GM10266 (cell line): ENCODE measurements around the gene MMAB.

ENCODE experiments used
- DNase-seq: peaks from one replicate; pipeline ENCODE4 v3.0.0; 2012; ENCODE audit errors: extremely low spot score
- TF ChIP-seq, protein P1 (sequence below): IDR thresholded peaks from 2 replicates; pipeline ENCODE4 v1.5.1; 2012; ENCODE audit warnings: mild to moderate bottlenecking, low read depth; ENCODE audit not compliant: control insufficient read depth, insufficient read depth; ENCODE audit errors: missing control alignments

Gene MMAB

DNA sequence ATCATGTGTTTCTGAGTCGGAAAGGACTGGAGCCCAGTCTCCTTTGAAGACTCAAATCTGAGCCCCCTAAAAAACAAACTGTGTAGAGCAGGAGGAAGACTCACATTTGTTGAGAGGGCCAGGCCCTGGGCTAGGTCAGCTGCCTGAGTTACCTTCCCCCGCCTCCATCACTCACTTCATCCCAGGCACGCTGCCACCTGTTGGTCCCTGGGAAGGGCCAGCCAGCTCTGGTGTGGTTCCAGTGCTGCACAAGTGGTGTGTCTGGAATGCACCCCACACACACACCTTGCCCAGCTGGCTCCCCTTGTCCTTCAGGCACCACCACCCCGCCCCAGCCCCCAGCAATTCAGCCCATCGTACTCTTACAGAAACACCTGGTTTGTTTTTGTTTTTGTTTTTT is 9.3 kb upstream of the MMAB start:
- no peak for DNase-seq

DNA sequence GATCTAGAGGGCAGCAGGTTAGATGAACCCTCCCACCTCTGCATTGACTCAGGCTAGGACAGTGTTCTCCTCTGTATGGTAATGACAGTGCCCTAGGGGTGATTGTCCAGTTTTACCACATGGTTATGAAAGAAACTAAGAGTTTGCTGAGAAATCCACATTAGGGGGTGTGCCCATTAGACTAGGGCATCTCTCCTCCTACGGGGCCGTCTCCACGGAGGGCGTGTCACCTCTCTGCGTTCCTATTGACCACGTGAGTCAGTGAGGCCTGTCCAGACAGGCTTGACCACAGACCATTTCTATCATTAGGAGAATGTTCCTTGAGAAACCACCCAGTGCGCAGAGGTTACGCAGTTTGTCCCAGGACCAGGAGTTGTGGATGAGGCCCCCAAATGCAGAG is 8.6 kb upstream of the MMAB start:
- no peak for DNase-seq
- TF ChIP-seq, protein P1, sequence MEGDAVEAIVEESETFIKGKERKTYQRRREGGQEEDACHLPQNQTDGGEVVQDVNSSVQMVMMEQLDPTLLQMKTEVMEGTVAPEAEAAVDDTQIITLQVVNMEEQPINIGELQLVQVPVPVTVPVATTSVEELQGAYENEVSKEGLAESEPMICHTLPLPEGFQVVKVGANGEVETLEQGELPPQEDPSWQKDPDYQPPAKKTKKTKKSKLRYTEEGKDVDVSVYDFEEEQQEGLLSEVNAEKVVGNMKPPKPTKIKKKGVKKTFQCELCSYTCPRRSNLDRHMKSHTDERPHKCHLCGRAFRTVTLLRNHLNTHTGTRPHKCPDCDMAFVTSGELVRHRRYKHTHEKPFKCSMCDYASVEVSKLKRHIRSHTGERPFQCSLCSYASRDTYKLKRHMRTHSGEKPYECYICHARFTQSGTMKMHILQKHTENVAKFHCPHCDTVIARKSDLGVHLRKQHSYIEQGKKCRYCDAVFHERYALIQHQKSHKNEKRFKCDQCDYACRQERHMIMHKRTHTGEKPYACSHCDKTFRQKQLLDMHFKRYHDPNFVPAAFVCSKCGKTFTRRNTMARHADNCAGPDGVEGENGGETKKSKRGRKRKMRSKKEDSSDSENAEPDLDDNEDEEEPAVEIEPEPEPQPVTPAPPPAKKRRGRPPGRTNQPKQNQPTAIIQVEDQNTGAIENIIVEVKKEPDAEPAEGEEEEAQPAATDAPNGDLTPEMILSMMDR, result no peak

More for the DNA sequence above, 9.3 kb upstream of the MMAB start:
- TF ChIP-seq, protein P1, result no peak

DNA sequence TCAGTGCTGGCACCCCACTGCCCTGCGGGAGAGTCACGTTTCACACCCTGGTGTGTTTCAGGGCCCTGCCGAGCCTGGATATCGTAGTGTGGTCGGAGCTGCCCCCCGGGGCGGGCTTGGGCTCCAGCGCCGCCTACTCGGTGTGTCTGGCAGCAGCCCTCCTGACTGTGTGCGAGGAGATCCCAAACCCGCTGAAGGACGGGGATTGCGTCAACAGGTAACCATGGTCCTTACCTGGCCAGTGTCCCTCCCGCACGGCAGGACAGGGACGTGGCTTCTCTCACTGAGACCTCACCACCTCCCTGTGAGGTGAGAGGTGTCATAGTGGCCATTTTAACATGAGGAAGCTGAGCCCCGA is 8.0 kb upstream of the MMAB start:
- DNase-seq, result no peak
- TF ChIP-seq, protein P1, result no peak

DNA sequence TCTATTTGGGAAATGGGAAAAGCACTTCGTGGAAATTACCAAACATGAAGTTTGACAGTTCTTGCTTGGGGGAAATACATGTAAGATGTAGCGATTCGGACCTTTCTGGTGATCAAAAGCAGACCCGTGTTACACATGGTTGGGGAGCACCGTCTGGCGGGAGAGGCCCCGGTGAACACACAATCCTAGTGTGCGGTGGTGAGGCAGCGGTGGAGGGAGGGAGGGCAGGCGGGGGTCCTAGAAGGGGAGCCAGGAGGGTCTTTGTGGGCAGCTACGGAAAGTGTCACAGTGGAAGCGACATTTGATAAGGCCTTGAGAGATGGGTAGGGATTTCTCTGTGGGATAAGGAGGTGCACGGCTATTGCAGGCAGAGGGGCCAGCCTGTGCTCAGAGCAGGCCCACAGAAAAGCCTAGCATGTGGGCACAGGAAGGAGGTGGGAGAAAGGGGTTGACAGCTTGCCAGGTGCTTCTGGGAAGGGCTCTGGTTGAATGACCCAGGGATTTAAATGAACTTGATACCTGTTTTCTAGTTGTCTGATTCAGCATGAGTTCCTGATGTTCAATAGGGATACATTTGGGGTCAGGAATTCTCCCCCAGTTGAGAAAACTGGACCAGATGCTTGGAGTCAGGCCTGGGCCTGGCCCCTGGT is 7.5 kb upstream of the MMAB start:
- TF ChIP-seq, protein P1, result no peak
- no peak for DNase-seq

DNA sequence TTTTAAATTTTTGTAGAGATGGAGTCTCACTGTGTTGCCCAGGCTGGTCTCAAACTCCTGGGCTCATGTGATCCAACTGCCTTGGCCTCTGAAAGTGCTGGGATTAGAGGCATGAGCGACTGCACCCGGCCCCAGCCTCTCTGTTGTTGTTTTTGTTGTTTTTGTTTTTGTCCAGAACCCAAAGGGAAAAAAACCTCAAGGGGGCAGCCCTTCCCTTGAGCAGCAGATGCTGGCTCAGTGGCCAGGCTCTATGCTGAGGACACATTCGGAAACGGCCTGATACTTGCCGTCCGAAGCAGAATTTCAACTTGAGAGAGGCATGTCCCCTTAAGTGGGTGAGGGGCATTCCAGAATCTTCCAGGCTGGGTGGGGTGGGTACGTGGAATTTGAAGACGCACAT is 7.0 kb upstream of the MMAB start:
- TF ChIP-seq, protein P1, result no peak
- no peak for DNase-seq

DNA sequence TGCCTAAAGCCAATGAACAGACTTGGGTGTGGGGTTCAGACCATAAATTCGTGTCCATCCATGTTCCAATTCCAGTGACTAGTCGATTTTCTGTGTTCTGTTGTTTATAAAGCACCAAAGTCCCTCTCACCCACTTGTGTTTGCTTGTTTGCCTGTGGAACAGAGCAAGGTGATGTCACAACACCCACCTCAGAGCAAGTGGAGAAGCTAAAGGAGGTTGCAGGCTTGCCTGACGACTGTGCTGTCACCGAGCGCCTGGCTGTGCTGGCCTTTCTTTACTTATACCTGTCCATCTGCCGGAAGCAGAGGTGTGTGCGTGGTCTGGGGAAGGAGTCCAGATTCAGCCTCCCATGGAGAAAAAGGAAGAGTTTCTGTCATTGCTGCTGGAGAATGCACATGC is 6.3 kb upstream of the MMAB start:
- no peak for DNase-seq
- TF ChIP-seq, protein P1, result no peak

DNA sequence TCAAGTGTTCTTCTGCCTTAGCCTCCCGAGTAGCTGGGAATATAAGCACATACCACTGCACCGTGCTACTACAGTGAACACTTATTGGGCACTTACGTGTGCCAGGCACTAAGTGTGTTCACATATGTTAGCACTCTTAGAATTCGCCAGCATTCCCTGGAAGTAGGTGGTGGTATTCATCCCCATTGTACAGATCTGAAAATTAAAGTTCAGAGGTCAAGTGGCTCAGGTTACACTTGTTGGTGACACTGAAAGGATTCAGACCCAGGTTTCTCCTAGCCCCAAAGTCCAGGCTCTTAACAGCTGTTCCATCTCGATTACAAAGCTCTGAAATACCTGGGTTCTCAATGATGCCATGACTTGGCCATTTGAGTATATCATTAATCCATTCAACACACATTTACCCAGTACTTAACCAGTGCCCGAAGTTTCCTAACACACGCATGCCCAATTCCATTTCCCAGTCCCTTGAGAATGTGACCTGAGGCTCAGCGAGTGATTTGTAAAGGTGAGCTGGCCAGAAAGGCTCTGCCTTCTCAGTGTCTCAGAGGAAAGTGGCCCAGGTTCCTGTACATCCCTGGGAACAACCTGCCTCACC is 5.1 kb upstream of the MMAB start:
- TF ChIP-seq, protein P1, result no peak
- DNase-seq, result no peak
